HPDE6-E6E7 (cell line): Measurements from ENCODE around the gene CGB1.
"Not testable (repeated sequence)": the region's sequence is repeated elsewhere in the genome, so short reads cannot be mapped to it uniquely, and the experiment has no call there.

ENCODE experiments used
- DNase-seq: peaks from one replicate; pipeline ENCODE4 v3.0.0; 2011; ENCODE audit warnings: missing footprints; ENCODE audit errors: extremely low spot score

The CGB1 gene

DNA sequence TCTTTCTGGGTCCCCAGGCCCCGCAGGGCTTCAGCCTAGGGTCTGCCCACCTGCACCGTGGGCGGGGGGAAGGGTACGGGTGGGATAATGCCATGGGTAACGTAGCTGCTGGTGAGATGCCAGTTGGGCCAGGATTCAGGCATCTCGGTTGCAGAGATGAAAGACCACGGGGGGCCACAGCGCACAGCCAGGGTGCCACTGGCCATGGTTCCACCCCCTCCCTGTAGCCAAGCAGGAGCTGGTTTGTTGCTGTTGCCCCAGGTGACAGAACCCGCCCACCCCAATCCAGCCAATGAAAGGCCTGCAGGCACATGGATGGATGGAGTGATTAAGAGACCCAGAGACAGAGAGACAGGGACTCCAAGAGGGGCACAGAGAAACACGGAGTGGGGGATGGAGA lies 21.9 kb upstream of the CGB1 start:
- DNase-seq, result no peak

DNA sequence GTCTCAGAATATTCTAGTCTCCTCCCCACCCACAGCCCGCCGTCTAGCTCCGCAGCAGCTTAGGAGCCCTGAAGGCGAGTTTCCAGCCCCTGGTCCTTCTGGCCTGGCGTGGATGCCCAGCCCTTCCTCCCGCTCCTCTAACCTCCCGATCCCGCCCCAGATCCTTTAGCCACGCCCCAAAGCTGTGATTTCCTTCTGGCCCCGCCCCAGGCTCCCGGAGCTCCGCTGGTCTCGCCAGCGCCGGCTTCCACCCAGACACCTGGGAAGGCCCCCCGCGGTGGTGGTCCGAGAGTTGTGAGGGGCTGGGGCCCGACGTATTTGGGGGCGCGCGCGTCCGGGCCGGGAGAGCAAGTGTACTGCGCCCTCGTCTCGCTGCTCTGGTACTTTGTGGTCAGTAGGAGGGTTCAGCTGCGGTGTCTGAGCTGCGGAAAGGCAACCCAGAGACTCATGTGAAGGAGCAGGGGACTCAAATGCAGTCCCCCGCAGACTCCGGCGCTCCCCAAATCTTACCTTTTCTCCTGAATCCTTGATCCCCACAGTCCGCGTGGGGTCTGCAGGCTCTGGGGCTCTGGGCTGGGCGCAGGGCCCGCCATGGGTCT lies 21.0 kb upstream of the CGB1 start, which contains the start of gene CGB7:
CGB7 (minus strand) TSS at position 114 of the 599 bp plus-strand sequence. CDS start 2,374 bp downstream, outside the sequence.
- DNase-seq, result peak; percentile 74

DNA sequence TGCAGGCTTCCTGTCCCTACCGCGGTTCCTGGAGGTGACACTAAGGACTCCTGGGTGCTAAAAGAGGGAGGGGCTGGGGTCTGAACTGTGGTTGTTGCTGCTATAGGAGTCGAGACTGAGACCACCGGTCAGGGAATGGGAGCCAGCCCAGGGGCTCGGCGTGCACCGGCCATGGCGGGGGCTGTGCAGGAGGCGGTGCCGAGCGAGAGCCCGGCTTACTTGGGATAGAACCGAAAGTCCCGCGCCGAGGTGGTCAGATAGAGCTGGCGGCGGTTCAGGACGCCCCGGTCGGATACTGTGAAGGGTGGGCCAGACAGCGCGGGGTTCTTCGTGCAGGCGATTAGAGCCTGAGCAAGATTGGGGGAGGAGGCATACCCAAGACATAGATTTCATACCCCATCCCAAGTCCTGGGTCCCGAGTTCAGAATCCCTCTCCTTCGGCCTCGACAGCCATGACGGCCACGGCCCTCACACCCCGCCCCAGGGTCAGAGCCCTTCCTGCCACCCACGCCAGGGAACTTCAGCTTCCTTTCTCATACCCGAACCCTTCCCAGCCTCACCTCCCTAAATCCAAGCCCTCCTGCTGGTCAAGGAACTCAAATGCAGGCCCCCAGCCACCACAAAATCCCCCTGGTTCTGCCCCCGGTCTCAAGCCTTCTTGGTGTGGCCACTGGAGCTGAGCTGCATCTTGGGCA lies 20.4 kb upstream of the CGB1 start:
- not testable (repeated sequence) for DNase-seq

DNA sequence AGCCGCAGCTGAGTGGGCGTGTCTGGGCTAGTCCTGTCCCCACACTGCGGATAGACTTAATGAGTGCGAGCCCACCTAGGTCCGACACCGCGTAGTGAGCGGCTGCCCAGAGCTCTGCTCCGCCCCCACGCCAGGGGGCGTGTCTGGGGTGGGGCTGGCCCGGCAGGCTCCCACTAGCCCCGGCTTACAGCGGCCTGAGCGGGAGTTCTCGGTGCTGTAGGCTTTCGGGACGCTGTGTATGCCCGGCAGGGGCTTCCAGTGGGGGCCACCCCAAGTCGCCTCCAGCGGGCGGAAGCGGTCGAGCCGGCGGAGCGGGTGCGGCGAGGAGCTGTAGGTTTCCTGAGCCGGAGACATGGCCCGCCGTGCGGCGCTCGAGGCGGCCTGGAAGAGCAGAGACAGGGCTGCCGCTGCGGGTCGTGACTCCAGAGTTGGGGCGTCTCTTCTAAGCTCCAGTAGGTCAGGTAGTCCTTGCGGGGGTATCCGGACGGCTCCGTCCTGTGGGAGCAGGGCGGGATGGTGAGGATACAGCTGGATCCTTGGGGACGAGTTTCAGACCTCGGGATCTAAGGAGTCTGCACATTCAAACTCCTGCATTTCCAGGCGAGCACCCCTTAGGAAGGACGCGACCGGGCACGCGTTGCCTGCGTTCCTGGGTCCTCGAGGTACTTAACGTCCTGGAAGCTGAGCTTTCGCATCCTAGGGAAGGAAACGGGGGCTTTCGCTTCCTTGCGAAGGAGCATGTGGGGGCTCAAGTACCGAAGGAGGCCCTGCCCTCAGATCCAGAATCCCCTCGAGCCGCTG lies 19.6 kb upstream of the CGB1 start:
- peak; percentile 63 for DNase-seq

DNA sequence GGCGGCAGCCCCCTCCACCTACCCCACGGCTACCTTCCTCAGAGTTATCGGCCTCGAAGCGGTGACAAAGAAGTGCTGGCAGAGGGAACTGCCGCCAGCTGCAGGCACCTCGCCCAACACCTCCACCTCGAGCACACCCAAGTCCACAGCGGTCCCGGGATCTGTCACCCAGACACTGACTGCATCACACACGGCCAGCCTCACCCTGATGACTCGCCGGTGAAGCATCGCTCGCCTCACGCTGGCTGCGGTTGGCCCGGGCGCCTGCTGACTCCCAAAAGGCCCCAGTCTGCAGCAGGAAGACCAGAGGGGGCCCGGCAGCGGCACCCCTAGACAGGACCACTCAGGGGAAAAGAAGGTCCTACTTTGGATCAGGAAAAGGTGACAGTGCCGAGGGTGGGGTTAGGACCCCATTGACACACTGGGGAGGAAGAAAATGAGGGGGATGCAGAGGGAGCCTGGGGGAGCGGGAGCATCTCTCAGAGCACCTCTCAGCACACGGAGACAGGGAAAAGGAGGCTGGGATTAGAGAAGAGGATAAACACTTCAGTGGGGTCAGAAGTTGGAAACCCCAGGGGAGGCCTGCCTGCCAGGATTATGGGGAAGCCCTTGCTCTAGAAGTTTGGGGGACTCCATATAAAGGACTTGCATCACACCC lies 13.8 kb upstream of the CGB1 start:
- peak; percentile 71 for DNase-seq

DNA sequence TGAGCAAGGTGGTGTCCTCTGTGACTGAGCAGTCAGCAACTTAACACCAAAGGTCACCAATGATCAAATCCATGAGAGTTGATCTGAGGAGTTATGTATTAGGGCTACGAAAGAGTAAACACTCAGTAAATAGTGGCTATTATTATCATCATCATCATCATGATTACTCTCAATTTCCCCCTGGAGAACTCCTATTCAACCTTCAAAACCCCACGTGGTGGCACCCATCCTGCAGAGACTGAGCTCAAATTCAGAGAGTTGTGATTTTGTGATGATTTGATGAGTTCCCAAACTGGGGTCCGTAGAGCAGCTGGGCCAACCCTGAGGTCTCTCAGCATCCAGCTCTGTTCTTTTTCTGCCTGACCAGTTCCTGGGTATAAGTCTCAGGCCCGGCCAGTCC lies 13.1 kb upstream of the CGB1 start:
- DNase-seq, result not testable (repeated sequence)

DNA sequence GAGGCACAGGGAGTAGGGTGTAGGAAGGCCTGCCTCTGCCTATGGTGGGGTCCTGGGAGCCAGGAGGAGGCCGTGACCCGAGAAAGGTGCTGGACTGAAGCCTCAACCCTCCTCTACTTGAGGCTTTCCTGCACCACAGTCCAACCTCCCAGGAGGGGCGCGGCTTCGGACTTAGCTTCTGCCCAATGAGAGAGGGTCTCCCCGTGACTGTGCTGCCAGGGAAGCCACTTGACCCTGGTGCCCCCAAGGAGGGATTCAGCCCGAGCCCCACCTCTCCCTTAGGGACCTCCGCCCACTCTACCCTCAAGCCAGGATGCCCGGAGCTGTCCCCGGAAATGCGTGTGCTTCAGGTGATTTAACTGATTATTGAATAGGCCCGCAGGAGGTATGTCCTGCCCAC lies 12.3 kb upstream of the CGB1 start, which contains the start of gene CGB8:
CGB8 (minus strand) TSS at position 101 of the 400 bp plus-strand sequence. CDS start 372 bp downstream, outside the sequence.
- not testable (repeated sequence) for DNase-seq

DNA sequence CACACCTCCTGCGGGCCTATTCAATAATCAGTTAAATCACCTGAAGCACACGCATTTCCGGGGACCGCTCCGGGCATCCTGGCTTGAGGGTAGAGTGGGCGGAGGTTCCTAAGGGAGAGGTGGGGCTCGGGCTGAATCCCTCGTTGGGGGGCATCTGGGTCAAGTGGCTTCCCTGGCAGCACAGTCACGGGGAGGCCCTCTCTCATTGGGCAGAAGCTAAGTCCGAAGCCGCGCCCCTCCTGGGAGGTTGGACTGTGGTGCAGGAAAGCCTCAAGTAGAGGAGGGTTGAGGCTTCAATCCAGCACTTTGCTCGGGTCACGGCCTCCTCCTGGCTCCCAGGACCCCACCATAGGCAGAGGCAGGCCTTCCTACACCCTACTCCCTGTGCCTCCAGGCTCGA lies 6.9 kb upstream of the CGB1 start, which contains the start of gene CGB5:
CGB5 (plus strand) TSS at position 301 of the 400 bp plus-strand sequence. CDS start 362 bp downstream, outside the sequence.
- DNase-seq, result not testable (repeated sequence)

DNA sequence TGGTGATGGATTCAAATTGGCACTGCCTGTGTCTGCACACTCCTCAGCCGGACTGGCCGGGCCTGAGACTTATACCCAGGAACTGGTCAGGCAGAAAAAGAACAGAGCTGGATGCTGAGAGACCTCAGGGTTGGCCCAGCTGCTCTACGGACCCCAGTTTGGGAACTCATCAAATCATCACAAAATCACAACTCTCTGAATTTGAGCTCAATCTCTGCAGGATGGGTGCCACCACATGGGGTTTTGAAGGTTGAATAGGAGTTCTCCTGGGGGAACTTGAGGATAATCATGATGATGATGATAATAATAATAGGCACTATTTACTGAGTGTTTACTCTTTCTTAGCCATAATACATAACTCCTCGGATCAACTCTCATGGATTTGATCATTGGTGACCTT lies 6.0 kb upstream of the CGB1 start:
- DNase-seq, result not testable (repeated sequence)

DNA sequence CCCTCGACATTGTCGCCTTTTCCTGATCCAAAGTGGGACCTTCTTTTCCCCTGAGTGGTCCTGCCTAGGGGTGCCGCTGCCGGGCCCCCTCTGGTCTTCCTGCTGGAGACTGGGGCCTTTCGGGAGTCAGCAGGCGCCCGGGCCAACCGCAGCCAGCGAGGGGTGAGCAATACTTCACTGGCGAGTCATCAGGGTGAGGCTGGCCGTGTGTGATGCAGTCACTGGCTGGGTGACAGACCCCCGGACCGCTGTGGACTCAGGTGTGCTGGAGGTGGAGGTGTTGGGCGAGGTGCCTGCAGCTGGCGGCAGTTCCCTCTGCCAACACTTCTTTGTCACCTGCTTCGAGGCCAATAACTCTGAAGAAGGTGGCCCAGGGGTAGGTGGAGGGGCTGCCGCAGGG lies 5.5 kb upstream of the CGB1 start:
- DNase-seq, result no peak

DNA sequence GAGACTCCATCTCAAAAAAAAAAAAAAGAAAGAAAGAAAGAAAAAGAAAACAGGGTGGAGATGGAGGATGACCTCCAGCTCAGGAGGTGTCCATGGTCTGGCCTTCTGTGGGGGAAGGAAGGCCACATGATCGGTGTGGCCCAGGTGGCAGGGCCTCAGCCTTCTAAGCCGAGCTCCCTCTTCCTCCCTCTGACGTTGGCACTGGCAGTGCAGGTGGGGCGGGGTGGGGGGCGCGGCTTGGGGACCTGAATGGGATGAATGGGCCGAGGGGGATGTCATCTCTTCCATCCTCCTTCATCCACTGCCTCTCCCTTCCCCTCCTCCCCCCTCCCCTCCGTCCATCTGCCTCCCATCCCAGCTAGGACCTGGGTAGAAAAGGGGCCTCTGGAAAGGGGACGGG lies 3.0 kb upstream of the CGB1 start:
- DNase-seq, result not testable (repeated sequence)

DNA sequence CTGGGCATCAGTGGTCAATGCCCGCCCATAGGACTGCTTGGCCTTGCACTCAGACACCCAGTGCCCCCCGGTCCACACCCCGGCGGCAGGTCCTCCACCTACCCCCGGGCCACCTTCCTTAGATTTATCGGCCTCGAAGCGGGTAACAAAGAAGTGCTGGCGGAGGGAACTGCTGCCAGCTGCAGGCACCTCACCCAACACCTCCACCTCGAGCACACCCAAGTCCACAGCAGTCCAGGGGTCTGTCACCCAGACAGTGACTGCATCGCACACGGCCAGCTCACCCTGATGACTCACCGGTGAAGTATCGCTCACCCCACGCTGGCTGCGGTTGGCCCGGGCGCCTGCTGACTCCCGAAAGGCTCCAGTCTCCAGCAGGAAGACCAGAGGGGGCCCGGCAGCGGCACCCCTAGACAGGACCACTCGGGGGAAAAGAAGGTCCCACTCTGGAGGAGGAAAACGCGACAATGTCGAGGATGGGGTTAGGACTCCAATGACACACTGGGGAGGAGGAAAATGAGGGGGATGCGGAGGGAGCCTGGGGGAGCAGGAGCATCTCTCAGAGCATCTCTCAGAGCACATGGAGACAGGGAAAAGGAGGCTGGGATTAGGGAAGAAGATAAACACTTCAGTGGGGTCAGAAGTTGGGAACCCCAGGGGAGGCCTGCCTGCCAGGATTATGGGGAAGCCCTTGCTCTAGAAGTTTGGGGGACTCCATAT lies 2.0 kb upstream of the CGB1 start:
- not testable (repeated sequence) for DNase-seq

DNA sequence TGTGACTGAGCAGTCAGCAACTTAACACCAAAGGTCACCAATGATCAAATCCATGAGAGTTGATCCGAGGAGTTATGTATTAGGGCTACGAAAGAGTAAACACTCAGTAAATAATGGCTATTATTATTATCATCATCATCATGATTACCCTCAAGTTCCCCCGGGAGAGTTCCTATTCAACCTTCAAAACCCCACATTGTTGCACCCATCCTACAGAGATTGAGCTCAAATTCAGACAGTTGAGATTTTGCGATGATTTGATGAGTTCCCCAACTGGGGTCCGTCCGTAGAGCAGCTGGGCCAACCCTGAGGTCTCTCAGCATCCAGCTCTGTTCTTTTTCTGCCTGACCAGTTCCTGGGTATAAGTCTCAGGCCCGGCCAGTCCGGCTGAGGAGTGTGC lies 1.4 kb upstream of the CGB1 start:
- not testable (repeated sequence) for DNase-seq

DNA sequence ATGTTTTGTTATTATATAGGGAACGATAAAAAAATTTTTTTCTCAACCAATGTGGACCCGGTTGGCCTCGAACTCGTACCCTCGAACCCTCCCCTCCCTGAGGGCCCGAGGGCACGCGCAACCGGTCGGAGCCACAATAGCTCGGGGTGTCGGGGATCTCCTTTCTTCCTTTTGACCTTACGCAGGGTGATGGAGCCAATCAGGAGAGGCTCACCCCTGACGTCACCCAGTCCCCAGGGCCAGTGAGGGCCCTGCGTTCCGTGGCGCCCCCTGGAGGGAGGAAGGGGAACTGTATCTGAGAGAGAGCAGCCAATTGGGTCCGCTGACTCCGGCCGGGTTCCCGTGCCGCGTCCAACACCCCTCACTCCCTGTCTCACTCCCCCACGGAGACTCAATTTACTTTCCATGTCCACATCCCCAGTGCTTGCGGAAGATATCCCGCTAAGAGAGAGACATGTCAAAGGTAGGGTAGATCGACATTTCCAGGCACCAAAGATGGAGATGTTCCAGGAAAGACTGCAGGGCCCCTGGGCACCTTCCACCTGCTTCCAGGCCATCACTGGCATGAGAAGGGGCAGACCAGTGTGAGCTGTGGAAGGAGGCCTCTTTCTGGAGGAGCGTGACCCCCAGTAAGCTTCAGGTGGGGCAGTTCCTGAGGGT lies 4.9 kb downstream of the CGB1 start, which contains the start of gene CGB2:
CGB2 (plus strand) TSS at position 249 of the 660 bp plus-strand sequence; CDS start at position 455, 206 bp downstream.
- not testable (repeated sequence) for DNase-seq

DNA sequence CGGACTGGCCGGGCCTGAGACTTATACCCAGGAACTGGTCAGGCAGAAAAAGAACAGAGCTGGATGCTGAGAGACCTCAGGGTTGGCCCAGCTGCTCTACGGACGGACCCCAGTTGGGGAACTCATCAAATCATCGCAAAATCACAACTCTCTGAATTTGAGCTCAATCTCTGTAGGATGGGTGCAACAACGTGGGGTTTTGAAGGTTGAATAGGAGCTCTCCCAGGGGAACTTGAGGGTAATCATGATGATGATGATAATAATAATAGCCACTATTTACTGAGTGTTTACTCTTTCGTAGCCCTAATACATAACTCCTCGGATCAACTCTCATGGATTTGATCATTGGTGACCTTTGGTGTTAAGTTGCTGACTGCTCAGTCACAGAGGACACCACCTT lies 6.4 kb downstream of the CGB1 start:
- DNase-seq, result not testable (repeated sequence)

DNA sequence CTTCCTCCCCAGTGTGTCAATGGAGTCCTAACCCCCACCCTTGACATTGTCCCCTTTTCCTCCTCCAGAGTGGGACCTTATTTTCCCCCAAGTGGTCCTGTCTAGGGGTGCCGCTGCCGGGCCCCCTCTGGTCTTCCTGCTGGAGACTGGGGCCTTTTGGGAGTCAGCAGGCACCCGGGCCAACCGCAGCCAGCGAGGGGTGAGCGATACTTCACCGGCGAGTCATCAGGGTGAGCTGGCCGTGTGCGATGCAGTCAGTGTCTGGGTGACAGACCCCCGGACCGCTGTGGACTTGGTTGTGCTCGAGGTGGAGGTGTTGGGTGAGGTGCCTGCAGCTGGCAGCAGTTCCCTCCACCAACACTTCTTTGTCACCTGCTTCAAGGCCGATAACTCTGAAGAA lies 6.9 kb downstream of the CGB1 start:
- DNase-seq, result not testable (repeated sequence)

DNA sequence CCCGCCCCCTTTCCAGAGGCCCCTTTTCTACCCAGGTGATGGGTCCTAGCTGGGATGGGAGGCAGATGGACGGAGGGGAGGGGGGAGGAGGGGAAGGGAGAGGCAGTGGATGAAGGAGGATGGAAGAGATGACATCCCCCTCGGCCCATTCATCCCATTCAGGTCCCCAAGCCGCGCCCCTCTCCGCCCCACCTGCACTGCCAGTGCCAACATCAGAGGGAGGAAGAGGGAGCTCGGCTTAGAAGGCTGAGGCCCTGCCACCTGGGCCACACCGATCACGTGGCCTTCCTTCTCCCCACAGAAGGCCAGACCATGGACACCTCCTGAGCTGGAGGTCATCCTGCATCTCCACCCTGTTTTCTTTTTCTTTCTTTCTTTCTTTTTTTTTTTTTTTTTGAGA lies 8.0 kb downstream of the CGB1 start:
- not testable (repeated sequence) for DNase-seq

DNA sequence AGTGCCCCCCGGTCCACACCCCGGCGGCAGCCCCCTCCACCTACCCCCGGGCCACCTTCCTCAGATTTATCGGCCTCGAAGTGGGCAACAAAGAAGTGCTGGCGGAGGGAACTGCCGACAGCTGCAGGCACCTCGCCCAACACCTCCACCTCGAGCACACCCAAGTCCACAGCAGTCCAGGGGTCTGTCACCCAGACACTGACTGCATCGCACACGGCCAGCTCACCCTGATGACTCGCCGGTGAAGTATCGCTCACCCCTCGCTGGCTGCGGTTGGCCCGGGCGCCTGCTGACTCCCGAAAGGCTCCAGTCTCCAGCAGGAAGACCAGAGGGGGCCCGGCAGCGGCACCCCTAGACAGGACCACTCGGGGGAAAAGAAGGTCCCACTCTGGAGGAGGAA lies 11.1 kb downstream of the CGB1 start:
- not testable (repeated sequence) for DNase-seq

DNA sequence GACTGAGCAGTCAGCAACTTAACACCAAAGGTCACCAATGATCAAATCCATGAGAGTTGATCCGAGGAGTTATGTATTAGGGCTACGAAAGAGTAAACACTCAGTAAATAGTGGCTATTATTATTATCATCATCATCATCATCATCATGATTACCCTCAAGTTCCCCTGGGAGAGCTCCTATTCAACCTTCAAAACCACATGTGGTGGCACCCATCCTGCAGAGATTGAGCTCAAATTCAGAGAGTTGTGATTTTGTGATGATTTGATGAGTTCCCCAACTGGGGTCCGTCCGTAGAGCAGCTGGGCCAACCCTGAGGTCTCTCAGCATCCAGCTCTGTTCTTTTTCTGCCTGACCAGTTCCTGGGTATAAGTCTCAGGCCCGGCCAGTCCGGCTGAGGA lies 11.6 kb downstream of the CGB1 start:
- not testable (repeated sequence) for DNase-seq

DNA sequence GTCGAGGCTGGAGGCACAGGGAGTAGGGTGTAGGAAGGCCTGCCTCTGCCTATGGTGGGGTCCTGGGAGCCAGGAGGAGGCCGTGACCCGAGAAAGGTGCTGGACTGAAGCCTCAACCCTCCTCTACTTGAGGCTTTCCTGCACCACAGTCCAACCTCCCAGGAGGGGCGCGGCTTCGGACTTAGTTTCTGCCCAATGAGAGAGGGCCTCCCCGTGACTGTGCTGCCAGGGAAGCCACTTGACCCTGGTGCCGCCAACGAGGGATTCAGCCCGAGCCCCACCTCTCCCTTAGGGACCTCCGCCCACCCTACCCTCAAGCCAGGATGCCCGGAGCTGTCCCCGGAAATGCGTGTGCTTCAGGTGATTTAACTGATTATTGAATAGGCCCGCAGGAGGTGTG lies 12.5 kb downstream of the CGB1 start, which contains the start of gene CGB3:
CGB3 (minus strand) TSS at position 101 of the 400 bp plus-strand sequence. CDS start 362 bp downstream, outside the sequence.
- not testable (repeated sequence) for DNase-seq
